RPMI7951 (cell line): Measurements from ENCODE around the gene GRM4. TPM values are rescaled to one million over a fixed set of nuclear protein-coding genes. Genes with fewer than 3 reads are reported as not detected.
A peak's percentile ranks its signal among the peaks of the same experiment; 100 is the strongest.

Experiments used
- DNase-seq: peaks from one replicate; pipeline ENCODE4 v3.0.0-alpha.2; 2012; ENCODE audit warnings: low read depth
- total RNA-seq: library from RNA; depleted of rRNA; stranded (reverse); fragments of >200 nt; shearing (Covaris generic); gene quantifications from 2 replicates; pipeline ENCODE4 v1.2.3, GENCODE V29; 2014

Gene GRM4
- total RNA-seq, 1 experiment from 2014 or later, result not detected

DNA sequence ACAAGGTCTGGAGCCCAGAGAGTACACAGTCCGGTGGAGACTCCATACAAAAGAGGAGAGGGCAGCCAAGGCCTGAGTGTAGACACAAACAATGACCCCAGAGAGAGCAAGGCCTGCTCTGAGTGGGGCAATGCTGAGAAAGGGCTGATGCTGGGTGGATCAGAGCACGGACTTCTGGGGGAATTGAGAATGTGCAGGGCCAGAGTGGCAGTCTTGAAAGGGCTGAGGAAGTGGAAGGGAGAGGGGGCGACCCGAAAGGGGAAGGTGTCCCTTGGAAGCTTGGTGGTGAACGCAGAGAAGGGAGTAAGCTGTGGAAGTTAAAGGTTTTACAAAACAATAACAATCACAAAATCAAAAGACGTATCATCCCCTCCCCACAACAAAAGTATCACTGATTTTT lies 12.0 kb upstream of the GRM4 start:
- DNase-seq, result no peak

DNA sequence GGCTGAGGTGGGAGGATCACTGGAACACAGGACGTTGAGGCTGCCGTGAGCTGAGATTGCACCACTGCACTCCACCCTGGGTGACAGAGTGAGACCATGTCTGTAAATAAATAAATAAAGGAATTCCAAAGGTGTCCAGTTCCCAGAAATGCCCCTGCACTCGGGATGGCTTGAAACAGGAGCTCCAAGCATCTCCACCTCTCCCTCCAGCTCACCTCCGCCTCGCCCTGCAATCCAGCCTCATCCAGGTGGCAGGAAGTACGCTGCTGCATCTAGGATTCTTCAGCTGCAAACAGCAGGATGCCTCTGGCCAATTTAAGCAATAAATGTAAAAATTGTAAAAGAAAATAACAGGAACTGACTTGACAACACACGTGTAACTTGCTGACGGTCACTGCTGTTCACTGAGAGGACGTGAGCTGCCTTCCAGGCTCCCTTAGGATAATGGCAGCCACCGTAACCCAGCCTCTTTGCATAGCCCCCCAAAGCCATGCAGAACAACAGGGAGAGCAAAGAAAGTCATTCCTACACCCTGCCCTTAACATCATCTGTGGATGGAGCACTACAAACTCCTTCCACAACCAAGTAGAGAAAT lies 11.4 kb upstream of the GRM4 start:
- DNase-seq, result no peak

DNA sequence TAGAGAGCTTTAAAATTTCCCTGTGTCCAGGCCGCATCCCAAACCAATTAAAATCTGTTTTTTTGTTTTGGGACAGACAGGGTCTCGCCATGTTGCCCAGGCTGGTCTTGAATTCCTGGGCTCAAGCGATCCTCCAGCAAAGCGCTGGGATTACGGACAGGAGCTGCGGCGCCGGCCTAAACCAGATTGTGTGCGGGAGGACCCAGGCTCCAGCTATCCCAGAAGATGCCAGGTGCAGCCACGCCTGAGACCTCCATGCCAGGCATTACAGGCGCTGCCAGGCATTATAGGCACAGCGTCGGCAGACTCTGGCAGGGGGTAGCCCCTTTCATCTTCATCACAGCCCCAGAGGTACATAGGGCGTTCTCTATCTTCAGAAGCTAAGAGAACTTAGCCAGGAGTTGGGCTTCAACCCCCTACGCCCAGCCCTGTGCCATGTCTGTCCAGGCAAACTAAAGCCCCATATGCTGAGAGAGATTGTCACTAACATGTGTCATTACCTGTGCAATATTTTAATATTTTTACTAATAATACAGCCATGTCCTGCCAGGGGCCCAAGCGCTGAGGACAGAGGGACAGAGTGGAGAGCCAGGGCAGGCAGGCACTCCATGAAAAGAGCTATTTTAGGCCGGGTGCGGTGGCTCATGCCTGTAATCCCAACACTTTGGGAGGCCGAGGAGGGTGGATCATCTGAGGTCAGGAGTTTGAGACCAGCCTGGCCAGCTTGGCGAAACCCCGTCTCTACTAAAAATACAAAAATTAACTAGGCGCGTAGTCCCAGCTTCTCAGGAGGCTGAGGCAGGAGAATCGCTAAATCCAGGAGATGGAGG lies 9.8 kb upstream of the GRM4 start:
- DNase-seq, result no peak

DNA sequence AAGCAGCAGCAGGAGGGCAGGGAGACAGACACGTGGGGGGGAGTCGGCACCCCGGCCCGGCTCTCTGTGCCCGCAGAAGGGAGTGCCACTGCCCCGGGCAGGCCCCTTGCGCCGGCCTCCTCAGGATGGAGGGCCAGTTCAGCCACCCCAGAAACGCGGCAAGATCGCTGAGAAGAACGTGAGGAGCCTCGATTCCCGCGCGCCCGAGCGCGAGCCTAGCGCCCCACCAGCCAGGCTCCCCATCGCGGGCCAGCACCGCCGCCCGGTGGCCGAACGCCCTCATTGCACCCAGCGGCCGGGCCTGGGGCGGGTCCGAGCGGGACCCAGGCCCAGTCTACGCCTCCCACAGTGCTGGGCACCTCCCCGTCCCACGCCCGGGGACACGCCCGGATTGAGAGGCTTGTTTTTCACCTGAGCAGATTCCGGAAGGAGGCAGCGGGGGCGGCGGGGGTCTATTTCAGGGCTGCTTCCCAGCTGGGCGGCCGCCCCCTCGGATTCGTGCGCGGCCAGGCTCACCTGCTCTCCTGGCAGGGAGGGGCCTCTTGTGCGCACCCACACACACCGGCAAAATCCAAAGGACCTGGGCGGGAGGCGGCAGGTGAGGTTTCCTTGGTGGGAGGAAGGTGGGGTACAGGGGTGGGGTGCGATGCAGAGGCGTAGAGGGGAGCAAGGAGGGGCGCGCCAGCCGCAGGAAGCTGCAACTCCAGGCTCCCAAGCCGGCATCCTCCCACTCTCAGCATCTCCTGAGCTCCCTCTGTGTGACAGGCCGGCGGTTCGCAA lies 9.0 kb upstream of the GRM4 start:
- DNase-seq, result peak; percentile 31

DNA sequence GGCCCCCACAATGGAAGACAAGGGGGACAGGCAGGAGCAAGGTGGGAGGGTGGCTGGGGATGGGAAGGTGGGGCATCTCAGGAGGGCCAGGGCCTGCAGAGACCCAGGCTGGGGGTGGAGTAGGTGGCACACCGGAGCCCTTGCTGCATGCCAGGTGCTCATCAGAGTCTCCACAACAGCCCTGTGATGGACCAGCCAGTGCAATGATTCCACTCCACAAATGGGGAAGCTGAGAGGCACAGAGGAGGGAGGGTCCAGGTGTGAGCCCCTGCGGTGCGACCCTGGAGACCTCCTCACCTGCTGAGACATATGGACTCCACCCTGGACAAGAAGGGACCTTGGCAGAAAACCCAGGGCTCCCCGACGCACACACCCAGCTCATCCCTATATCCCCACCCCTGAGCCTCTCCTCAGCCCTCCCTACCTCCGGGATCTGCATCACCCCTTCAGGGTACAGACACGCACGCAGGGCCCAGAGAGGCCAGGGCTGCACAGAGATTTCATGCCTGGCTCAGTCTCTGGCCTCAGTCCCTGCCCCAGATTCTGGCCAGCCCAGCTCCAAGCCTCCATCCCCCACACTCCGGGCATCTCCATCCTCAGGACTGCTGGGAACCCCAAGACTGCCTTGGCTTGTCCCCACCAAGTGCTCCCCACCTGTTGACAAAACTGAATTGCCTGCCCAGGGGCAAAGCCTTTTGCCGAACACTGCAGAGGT lies 7.1 kb upstream of the GRM4 start:
- no peak for DNase-seq

DNA sequence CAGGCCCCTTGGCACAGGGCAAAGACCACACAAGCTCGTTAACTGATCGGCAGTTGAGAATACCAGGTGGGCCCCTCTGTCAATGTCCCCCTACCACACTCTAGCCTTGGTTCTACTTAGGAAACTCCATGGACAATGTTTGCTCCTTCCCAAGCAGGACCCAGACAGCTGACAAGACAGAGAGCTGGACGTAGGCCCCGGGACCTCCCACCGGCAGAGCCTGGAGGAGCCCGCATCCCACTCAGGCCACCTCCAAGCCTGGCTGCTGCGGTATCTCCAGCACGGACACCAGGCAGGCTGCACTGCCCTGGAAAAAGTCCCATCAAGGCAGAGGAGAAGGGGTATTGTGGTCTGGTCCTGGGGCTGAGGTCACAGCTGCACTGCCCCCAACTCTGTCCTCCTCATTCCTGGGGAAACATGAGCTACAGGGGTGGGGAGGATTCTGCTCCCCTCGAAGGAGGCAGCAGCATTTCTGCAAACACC lies 6.2 kb upstream of the GRM4 start:
- DNase-seq, result no peak

DNA sequence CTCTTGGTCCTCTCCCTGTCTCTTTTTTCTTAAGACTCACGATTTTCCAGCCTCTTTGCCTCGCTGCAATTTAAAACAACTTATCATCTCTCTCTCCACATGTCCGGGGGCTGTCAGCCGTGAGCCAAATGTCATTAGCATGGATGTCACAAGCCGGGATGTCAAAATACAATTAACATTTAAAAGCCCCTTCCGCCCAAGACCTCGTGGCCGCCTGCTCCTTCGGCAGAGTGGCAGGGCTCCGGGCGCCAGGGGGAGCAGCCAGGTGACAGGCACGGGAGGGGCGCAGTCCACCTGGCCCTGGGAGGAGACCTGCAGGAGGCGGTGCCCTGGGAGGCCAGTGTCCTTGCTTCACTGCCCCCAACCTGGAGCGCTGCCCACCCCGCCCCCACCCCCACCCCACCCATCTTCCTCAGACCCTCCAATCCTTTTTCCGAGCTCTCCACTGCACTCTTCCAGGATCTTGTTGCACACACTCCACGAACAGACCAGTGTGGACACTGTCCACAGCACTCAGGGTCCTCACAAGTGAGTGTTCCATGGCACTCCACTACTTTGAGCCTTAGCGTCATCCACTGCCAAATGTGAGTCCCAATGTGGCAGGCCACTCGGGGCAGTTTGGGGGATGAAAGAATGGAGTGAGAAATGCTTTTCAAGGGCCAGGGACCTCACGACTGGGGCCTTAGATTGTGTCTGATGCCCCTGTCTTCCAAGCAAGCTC lies 5.6 kb upstream of the GRM4 start:
- DNase-seq, result no peak

DNA sequence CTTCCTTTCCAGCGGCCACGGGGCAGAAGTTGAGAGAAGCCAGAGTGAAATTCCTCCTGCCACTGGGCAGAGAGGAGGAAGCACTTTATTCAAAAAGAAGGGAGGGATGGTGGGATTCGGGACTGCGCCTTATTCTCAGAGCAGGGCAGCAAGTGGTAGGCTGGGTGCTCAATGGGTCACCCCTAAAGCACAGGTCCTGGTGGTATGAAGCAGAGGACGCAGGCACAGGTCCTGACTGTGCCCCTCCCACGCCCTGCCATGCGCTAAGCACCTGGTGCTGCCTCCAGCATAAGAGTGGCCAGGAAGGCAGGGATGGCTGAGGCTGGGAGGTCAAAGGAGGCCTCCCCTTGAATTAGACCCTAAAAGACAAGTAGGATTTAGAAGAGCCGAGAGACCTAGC lies 4.9 kb upstream of the GRM4 start:
- no peak for DNase-seq

DNA sequence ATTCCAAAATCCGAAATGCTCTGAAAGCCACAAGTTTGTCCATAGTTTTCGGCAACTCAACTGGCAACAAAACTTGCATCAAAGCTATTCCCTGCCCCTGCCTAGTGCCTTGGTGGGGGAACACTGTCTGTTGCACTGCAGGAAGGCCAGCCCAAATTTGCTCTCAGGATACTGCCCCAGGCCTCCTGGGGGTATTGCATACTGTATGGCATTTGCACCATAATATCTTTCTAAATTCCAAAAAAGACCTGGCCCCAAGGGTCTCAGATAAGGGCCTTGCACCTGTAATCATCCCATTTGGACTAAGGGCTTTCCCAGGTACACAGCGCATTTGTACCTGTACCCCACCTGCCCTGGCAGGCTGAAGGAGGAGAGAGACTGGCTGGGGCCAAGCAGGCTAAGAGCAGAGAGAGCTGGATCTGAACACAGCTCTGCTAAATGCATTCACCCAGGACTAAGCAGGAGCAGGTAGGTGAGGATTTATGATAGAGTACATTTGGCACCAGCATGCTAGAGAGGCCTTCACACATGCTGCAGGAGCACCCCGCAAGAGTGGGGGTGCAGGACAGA lies 4.0 kb upstream of the GRM4 start:
- no peak for DNase-seq

DNA sequence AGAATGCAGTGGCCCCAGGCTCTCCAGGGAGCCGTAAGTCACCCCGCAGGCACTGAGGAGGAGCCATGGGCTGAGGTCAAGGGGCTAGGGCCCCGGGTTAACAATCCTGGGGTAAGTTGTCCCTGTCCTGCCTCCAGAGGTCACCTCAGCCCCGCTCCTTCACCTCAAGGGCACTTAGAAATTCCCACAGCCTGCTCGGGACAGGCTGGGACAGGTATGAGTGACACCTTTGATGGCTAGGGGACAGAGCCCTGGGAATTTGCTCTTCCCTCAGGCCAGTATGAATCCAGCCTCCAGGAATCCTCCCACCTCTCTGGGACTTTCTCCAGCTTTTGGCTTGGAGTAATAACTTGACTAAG lies 3.5 kb upstream of the GRM4 start:
- no peak for DNase-seq

DNA sequence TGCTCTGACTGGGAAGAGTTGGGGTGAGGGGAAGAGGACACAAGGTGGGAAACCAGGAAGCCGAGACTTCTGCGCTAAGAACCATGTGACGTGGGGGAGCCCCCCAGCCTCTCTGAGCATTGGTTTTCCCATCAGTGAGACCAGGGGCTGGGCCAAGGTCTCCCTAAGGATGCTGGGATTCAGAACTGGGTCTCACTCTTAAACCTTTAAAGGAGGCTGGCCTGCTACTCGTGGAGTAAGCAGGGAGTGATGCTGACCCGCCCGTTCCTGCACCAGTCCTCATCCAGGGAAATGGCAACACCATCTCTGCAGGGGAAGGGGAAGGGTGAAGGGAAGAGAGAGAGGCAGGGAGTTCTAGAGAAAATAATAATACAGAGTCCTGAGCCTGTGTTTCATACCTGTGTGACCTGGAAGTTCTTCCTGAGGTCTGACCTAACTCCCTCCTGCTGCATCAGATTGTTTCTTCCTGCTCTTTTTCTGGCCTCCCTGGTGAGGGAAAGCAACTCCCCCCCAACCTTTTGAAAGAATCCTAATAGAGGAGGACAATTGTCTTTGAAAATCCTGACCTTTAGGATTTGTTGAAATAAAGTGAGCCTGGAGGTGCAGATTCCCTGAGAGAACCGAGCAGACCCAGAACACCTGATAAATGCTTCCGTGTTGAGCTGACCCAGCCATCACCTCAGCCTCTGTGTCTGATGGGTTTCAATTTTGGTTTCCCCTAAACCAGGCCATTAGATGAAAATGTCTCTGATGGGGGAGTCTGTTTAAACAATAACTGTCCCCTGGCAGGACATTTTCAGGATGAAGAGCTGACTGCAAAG lies 3.0 kb upstream of the GRM4 start:
- no peak for DNase-seq

DNA sequence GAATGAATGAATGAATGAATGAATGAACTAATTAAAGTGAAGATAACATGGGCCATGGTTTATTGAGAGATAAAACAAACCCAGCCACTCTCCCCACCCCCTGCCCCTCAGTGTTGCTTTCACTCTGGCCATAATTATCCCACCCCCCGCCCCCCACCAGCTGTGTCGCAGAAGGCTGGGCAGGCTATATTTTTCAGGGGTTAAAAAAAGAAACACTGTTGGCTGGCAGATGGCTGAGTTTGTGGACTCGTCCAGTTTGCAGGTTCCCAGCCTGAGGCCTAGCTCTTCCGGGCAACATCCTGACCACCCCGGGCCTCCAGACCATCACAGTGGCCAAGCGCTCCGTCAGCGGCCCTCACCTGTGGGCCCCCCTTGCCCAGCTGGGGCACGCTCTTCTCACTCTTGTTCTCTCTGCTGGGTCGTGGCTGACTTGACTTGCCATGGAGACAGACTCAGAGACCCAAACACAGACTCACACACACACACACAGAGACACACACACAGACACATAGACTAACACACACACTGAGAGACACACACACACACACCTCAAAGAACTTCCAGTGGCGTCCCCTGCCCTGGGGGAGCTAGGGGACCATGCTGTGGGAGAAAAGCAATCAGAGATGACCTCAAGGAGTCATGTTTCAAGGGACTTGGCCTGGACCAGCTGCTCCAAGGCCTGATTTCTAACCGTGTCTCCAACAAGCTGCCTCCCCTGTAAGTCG lies 2.2 kb upstream of the GRM4 start:
- DNase-seq, result no peak

DNA sequence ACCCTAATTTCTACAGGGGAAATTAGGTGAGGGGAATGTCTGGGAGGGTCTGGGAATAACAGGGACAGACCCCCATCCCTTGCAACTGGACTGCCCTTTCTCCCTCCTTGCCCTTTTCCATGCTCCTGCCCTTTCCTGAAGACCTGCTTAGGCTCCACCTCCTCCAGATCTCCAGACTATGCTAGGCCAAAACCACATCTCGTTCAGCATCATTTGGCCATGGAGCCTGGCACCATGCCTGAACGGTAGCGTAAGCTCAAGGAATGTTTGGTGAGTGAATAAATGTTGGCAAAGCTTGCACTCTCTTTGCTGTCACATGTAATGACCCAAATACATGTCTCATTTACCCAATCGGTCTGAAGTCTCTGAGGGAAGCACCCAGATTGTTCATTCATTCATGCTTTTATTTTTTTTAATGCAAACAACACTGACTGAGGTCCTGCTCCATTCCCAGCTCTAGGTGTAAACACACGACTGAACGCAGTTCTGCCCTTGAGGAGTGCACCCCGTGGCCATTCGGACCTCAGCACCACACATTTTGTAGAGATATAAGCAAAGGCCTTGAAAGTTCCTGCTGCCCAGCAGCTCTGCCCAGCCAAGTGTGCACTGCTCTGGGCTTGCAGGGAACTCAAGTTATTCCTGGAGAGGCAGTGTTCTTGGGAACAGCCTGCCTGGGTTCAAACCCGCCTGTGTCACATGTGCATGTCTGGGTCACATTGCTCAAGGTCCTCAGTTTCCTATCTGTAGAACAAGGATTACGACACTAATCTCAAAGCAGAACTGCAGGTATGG lies 1.1 kb upstream of the GRM4 start:
- DNase-seq, result peak; percentile 24

DNA sequence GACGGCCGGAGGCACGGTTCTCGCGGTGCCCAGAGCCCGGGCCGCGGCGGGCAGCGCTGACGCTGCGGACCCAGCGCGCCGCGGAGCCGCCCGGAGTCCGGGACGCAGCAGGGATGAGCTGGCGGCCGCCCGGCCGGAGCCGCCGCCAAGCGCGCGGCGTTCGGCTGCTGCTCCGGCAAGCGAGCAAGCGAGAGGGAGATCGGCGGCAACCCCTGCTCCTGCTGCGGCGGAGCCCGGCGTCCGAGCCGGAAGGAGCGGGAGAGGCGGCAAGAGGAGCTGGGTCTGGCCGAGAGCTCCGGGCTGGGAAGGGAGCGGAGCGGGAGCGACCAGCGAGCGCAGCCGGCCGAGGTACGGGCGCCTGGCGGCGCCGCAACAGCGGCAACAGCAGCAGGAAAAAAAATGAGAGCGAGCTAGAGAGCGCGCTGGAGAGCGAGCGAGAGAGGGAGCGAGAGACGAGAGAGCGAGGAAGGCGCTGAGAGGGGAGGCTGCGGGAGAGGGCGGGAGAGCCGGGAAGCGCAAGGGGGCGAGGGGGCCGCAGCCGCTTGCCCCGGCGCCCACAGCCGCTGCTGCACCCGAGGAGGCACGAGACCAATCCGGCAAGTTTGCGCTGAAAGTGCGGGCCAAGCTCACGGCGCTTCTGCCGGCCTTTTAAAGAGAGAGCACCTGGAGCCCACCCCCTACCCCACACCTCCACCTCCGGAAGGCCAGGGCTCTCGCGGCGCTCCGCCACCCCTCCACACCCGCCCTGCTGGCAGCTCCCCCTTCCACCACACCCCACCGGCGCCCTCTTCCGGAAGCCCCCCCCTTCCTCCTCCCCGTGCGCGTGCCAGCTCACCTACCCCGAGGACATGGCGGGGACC lies 496 bp downstream of the GRM4 start:
- DNase-seq, result peak; percentile 31

DNA sequence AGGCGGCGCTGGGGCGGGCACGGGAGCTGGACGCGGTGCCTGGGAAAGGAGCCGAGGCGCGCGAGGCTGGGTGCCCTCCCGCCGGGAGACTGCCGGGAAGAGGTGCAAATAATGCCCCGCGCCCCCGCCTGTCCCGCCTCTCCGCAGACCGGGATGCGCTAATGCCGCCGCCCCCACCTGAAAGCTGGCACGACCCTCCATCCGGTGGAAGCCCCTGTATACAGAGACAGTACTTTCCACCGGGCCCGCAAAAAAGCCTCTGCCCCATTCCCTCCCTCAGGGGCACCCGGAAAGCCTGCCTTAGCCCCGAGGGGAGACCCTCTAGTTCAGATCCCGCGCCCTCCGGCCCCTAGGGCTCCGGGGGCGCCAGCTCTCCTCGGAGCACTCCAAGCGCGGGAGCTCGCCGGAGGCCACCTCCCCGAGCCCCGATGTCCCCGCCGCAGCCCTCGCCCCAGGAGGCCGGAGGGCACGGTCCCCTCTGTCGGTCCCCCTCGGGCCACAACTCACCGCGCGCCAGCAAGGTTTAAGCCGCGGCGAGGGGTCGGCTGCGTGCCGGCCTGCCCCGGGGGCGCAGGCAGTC lies 1.2 kb downstream of the GRM4 start:
- no peak for DNase-seq

DNA sequence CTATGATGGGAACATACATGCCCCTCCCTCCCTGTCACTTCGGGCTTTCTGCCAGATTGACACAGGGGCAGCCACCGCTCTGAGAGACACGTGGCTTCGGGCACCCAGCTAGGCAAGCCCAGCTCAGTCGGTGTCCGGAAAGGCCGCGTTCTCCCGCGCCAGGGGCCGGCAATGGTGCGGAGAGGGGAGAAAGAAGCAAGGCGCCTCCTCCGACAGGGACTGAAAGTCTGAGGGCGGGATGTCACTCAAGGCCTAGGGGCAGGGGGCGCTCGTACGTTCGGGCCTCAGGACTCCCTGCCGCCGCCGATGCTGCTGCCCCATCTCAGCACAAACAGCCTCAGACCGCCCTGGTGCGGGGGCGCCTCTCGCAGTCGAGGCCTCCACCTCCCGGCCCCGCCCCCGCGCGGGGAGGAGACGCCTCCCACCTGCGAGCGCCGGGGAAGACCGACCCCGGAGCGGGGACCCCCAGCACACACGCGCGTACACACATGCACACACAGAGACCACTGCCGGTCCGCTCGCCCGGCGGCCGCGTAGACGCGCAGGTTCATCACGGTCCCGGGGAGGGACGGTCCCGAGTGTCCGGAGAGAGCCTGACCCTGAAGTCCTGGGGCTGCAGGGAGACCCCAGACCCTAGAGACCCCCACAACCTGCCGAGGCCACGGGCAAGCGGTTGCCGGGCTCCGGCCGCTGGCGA lies 1.9 kb downstream of the GRM4 start:
- no peak for DNase-seq
